MM.1S (cell line): ENCODE results near the gene POLD1.

ENCODE experiments used
- DNase-seq: peaks from one replicate; pipeline ENCODE4 v3.0.0-alpha.2; 2015
- H2AFZ ChIP-seq: fragments of 300-600 bp; sonication (generic); 2 replicates; pipeline ENCODE4 v1.6.0; 2016; ENCODE audit warnings: antibody characterized with exemption, low read length
- H3F3A ChIP-seq: fragments of 300-600 bp; sonication (generic); 2 replicates; pipeline ENCODE4 v1.6.1; 2016; ENCODE audit warnings: mild to moderate bottlenecking, antibody characterized with exemption, low read length, moderate library complexity, mixed read lengths; ENCODE audit not compliant: insufficient read depth
- H3K27ac ChIP-seq: fragments of 300-600 bp; sonication (generic); 2 replicates; pipeline ENCODE4 v1.5.1; 2016; ENCODE audit warnings: mild to moderate bottlenecking, low read length
- H3K27me3 ChIP-seq: fragments of 300-600 bp; sonication (generic); replicated peaks from 2 replicates; pipeline ENCODE4 v1.6.0; 2016; ENCODE audit warnings: low read length; ENCODE audit not compliant: insufficient read depth
- H3K36me3 ChIP-seq: fragments of 300-600 bp; sonication (generic); replicated peaks from 2 replicates; pipeline ENCODE4 v1.6.1; 2016; ENCODE audit warnings: mild to moderate bottlenecking, low read length, mixed read lengths; ENCODE audit not compliant: insufficient read depth
- H3K4me1 ChIP-seq: fragments of 300-600 bp; sonication (generic); 2 replicates; pipeline ENCODE4 v1.6.1; 2016; ENCODE audit warnings: low read length, mixed read lengths
- H3K4me2 ChIP-seq: fragments of 300-600 bp; sonication (generic); 2 replicates; pipeline ENCODE4 v1.6.0; 2016; ENCODE audit warnings: low read depth, low read length
- H3K4me3 ChIP-seq: fragments of 300-600 bp; sonication (generic); 2 replicates; pipeline ENCODE4 v1.5.1; 2016; ENCODE audit warnings: low read length, mixed read lengths
- H3K79me2 ChIP-seq: fragments of 300-600 bp; sonication (generic); 2 replicates; pipeline ENCODE4 v1.6.1; 2016; ENCODE audit warnings: mixed run types, low read length, mixed read lengths
- H3K9ac ChIP-seq: fragments of 300-600 bp; sonication (generic); 2 replicates; pipeline ENCODE4 v1.6.1; 2016; ENCODE audit warnings: low read length, mixed read lengths
- H3K9me2 ChIP-seq: fragments of 300-600 bp; sonication (generic); replicated peaks from 2 replicates; pipeline ENCODE4 v1.6.1; 2016; ENCODE audit warnings: mild to moderate bottlenecking, low read length, mixed read lengths; ENCODE audit not compliant: insufficient read depth
- H3K9me3 ChIP-seq: fragments of 300-600 bp; sonication (generic); replicated peaks from 2 replicates; pipeline ENCODE4 v1.6.1; 2016; ENCODE audit warnings: mild to moderate bottlenecking, low read length, mixed read lengths; ENCODE audit not compliant: insufficient read depth
- H4K20me1 ChIP-seq: fragments of 300-600 bp; sonication (generic); 2 replicates; pipeline ENCODE4 v1.6.1; 2016; ENCODE audit warnings: mild to moderate bottlenecking, low read length, moderate library complexity, mixed read lengths; ENCODE audit not compliant: insufficient read depth
- EZH2 ChIP-seq: fragments of 300-600 bp; sonication (generic); optimal IDR thresholded peaks from 2 replicates; pipeline ENCODE3; 2017; ENCODE audit warnings: low read depth, mild to moderate bottlenecking, antibody characterized with exemption, low read length, mixed read lengths
- EZH2phosphoT487 ChIP-seq: fragments of 300-600 bp; sonication (generic); IDR thresholded peaks from 2 replicates; pipeline ENCODE4 v1.6.1; 2018; ENCODE audit warnings: antibody characterized with exemption, low read length
- TF ChIP-seq, protein P1 (sequence below): fragments of 300-600 bp; sonication (generic); IDR thresholded peaks from 2 replicates; pipeline ENCODE4 v1.5.1; 2016; ENCODE audit warnings: antibody characterized with exemption, low read length, mixed read lengths

POLD1 gene

DNA sequence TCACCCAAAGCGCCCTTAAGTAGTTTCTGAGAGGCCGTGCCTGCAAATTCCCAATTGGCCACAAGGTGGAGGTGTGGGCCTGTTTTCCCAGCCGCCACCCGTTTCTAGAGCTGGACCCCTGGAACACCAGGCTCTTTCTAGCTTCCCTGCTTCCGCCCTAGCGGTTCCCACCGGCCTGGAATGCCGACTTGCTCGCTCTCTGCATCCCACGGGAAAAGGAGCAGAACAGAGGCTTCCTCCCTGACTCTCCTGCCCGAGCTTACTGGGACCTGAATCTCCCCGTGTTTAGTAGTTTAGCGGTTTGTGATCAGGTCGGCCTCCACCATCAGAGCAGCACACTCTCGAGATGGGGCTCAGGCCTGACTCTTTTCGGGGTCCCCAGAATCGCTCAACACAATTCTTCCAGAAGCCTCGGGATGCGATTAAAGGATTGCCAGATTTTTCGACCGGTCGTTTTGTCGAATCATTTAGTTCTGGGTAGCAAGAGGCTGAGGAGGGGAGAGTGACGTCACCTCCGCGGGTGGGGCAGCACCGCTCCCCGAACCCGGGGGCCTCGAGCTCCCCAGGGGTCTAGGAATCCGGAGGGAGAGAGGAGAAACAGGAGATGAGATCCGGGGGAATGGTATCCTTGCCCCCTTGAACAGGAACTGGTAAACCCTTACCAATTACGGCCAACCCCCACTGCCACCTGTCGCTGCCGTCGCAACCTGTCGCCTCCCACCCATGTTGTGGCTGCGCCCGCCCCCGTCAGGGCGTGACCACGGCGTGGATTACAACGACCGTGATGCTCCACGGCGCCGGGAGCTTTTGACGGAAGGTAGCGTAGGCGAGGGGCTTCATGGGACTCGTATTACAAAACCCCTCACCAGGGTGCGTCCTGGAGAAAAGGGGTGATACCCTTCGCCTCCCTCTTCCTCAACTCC lies 26.7 kb upstream of the POLD1 start:
- peak overlapping the region; percentile 58; the same call in 1 of the 2 replicates for H3K4me2 ChIP-seq
- TF ChIP-seq, protein P1, sequence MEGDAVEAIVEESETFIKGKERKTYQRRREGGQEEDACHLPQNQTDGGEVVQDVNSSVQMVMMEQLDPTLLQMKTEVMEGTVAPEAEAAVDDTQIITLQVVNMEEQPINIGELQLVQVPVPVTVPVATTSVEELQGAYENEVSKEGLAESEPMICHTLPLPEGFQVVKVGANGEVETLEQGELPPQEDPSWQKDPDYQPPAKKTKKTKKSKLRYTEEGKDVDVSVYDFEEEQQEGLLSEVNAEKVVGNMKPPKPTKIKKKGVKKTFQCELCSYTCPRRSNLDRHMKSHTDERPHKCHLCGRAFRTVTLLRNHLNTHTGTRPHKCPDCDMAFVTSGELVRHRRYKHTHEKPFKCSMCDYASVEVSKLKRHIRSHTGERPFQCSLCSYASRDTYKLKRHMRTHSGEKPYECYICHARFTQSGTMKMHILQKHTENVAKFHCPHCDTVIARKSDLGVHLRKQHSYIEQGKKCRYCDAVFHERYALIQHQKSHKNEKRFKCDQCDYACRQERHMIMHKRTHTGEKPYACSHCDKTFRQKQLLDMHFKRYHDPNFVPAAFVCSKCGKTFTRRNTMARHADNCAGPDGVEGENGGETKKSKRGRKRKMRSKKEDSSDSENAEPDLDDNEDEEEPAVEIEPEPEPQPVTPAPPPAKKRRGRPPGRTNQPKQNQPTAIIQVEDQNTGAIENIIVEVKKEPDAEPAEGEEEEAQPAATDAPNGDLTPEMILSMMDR: peak; percentile 75
- no peak for TF ChIP-seq EZH2
- peak; percentile 38 for DNase-seq
- no peaks in the 10 kb centered on the region for H3K4me1 ChIP-seq
- H3K36me3 ChIP-seq: no peaks in the 10 kb centered on the region
- no peaks in the 10 kb centered on the region for H3K79me2 ChIP-seq
- H3K27me3 ChIP-seq: peaks cover 88% of the 10 kb centered on the region
- H4K20me1 ChIP-seq: no peaks in the 10 kb centered on the region
- H3K27ac ChIP-seq: no peak overlapping the region
- H3K9me2 ChIP-seq: no peaks in the 10 kb centered on the region
- H2AFZ ChIP-seq: peak overlapping the region; percentile 49; the same call in 1 of the 2 replicates
- H3K9me3 ChIP-seq: no peaks in the 10 kb centered on the region
- no peaks in the 10 kb centered on the region for H3F3A ChIP-seq
- peak overlapping the region; percentile 29; the same call in 1 of the 2 replicates for H3K4me3 ChIP-seq
- H3K9ac ChIP-seq: no peak overlapping the region

DNA sequence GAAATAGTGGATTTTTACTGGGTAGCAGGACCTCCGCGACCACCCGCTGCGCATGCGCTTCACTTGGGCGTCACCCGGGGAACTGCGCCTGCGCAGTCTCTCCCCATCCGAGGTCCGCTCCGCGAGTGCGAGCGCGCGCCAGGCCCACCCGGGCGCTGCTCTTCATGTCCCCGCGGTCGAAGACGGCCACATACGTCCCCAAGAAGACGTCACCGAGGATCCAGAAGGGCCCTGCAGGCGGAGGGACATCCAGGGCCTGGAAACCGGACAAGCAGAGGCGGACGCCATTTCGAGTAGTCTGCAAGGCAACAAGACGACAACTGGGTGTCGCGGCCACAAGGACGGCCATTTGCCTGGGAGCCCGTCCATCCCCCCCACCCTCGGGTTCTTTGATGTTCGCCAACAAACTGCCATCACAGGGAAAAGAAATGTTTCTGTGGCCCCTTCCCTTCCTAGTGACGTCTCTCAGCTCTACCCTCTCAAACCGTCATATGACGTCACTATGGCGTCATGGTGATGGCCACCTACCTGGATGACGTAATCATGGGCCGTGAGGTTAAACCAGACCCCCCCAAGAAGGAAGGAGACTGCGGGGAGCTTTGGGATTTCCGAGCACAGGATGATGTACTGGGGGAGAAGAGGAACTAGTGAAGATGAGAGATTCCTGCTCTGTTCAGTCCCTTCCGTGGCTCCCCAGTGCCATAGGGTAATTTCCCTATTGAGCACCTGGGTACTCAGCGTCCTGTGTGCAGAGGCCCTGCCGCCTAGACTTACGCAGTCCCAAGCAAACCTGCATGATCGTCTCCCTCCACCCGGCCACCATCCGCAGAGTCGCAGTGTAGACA lies 25.4 kb upstream of the POLD1 start:
- H2AFZ ChIP-seq: no peak overlapping the region
- H4K20me1 ChIP-seq: no peaks in the 10 kb centered on the region
- no peaks in the 10 kb centered on the region for H3K4me1 ChIP-seq
- peaks cover 89% of the 10 kb centered on the region for H3K27me3 ChIP-seq
- no peak overlapping the region for H3K4me2 ChIP-seq
- H3K4me3 ChIP-seq: no peak overlapping the region
- no peaks in the 10 kb centered on the region for H3K36me3 ChIP-seq
- DNase-seq: no peak
- no peaks in the 10 kb centered on the region for H3F3A ChIP-seq
- TF ChIP-seq EZH2 (no peak), EZH2phosphoT487 (no peak)
- TF ChIP-seq, protein P1: no peak
- no peaks in the 10 kb centered on the region for H3K9me2 ChIP-seq
- H3K9me3 ChIP-seq: no peaks in the 10 kb centered on the region
- no peak overlapping the region for H3K9ac ChIP-seq
- H3K27ac ChIP-seq: no peak overlapping the region
- no peaks in the 10 kb centered on the region for H3K79me2 ChIP-seq

DNA sequence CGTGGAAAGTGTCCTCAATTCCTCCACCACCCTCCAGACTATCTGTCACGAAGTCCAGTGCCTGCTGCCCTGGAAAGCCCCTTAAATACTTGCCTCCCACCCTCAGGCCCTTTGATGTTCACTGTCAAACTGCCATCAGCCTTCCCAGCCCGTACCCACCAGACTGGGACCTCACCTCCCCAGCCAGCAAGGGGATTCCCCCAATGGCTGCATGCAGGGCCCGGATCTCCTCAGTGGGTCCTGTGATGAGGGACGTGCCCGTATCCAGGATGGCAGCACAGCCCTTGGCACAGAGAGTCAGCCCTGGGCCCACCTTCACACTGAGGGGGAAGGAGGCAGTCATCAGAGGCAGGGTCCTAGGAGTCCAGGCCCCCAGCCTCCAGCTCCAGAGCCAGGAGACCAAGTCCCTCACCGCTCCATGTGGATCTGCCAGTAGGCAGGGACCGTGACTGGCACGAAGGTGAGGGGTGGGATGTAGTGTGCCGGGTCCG lies 24.8 kb upstream of the POLD1 start:
- no peak overlapping the region for H2AFZ ChIP-seq
- no peak overlapping the region for H3K9ac ChIP-seq
- TF ChIP-seq, protein P1: no peak
- TF ChIP-seq EZH2: no peak
- TF ChIP-seq EZH2phosphoT487: no peak
- H3K4me2 ChIP-seq: no peak overlapping the region
- H3K27me3 ChIP-seq: peaks cover 88% of the 10 kb centered on the region
- no peak for DNase-seq
- H3F3A ChIP-seq: no peaks in the 10 kb centered on the region
- H3K27ac ChIP-seq: no peak overlapping the region
- H3K4me3 ChIP-seq: no peak overlapping the region
- no peaks in the 10 kb centered on the region for H3K9me3 ChIP-seq
- no peaks in the 10 kb centered on the region for H3K4me1 ChIP-seq
- H4K20me1 ChIP-seq: no peaks in the 10 kb centered on the region
- H3K79me2 ChIP-seq: no peaks in the 10 kb centered on the region
- no peaks in the 10 kb centered on the region for H3K36me3 ChIP-seq
- no peaks in the 10 kb centered on the region for H3K9me2 ChIP-seq
